HEK293 (cell line): ENCODE results near the gene TIAM2.

Experiments used
- CTCF ChIA-PET: fragments of 350-600 bp; formaldehyde crosslinking; extraction: SDS; loops from one replicate; lab custom pipeline; 2021; ENCODE audit warnings: antibody characterized with exemption; lab: Yijun Ruan, JAX
- POLR2A ChIA-PET: fragments of 300-600 bp; formaldehyde crosslinking; extraction: SDS; loops from one replicate; lab custom pipeline; 2020; ENCODE audit warnings: antibody characterized with exemption, inconsistent platforms; lab: Yijun Ruan, JAX
- H3K27ac ChIP-seq: fragments of 200-500 bp; sonication (Bioruptor generic); 2 replicates; pipeline ENCODE4 v1.5.1; 2014; ENCODE audit warnings: low read depth, low read length, control low read depth, inconsistent platforms; ENCODE audit errors: extremely low read depth
- H3K36me3 ChIP-seq, 2 experiments: fragments of 200-500 bp in 1 of 2; sonication (Bioruptor generic) in 1 of 2; 1 replicate in 1 of 2; 2 replicates in 1 of 2; pipeline ENCODE4 v1.5.1; 2014 to 2017; ENCODE audit warnings: inconsistent platforms in 2 of 2, low read length in 2 of 2; ENCODE audit not compliant: control insufficient read depth in 2 of 2, insufficient read depth in 1 of 2
- H3K4me1 ChIP-seq: fragments of 200-500 bp; sonication (Bioruptor generic); 2 replicates; pipeline ENCODE4 v1.5.1; 2014; ENCODE audit warnings: mild to moderate bottlenecking, low read length, inconsistent platforms; ENCODE audit not compliant: control insufficient read depth, insufficient read depth
- H3K4me3 ChIP-seq: 2 replicates; pipeline ENCODE4 v1.5.1; 2011; ENCODE audit warnings: low read depth, mild to moderate bottlenecking, control low read depth, low read length, moderate library complexity
- H3K9me3 ChIP-seq: fragments of 200-500 bp; sonication (Bioruptor generic); 2 replicates; pipeline ENCODE4 v1.5.1; 2014; ENCODE audit warnings: low read depth, low read length, inconsistent platforms; ENCODE audit not compliant: control insufficient read depth, insufficient read depth
- BCL11A ChIP-seq: fragments of 450-650 bp; formaldehyde crosslinking; IDR thresholded peaks from 2 replicates; pipeline ENCODE4 v1.5.1; 2016; ENCODE audit warnings: low read depth, missing biosample characterization, missing genetic modification characterization
- FEZF1 ChIP-seq: fragments of 450-650 bp; formaldehyde crosslinking; IDR thresholded peaks from 2 replicates; pipeline ENCODE4 v1.5.1; 2016; ENCODE audit warnings: missing biosample characterization, missing genetic modification characterization
- GFI1B ChIP-seq: fragments of 450-650 bp; formaldehyde crosslinking; IDR thresholded peaks from 2 replicates; pipeline ENCODE4 v1.5.1; 2016; ENCODE audit warnings: missing biosample characterization, missing genetic modification characterization
- GLI4 ChIP-seq: fragments of 450-650 bp; formaldehyde crosslinking; IDR thresholded peaks from 2 replicates; pipeline ENCODE4 v1.5.1; 2016; ENCODE audit warnings: missing biosample characterization, missing genetic modification characterization
- GLIS2 ChIP-seq: fragments of 450-650 bp; formaldehyde crosslinking; IDR thresholded peaks from 2 replicates; pipeline ENCODE4 v1.5.1; 2016; ENCODE audit warnings: missing biosample characterization, missing genetic modification characterization
- MYNN ChIP-seq: fragments of 450-650 bp; formaldehyde crosslinking; IDR thresholded peaks from 2 replicates; pipeline ENCODE4 v1.5.1; 2016; ENCODE audit warnings: missing biosample characterization, missing genetic modification characterization, borderline replicate concordance
- SCRT1 ChIP-seq: fragments of 450-650 bp; formaldehyde crosslinking; IDR thresholded peaks from 2 replicates; pipeline ENCODE4 v1.5.1; 2016; ENCODE audit warnings: missing biosample characterization, missing genetic modification characterization, borderline replicate concordance
- SCRT2 ChIP-seq: fragments of 450-650 bp; formaldehyde crosslinking; IDR thresholded peaks from 2 replicates; pipeline ENCODE4 v1.5.1; 2016; ENCODE audit warnings: missing biosample characterization, missing genetic modification characterization
- SP7 ChIP-seq: fragments of 450-650 bp; formaldehyde crosslinking; IDR thresholded peaks from 2 replicates; pipeline ENCODE4 v1.5.1; 2016; ENCODE audit warnings: missing biosample characterization, missing genetic modification characterization
- WT1 ChIP-seq: fragments of 450-650 bp; formaldehyde crosslinking; IDR thresholded peaks from 2 replicates; pipeline ENCODE4 v1.5.1; 2016; ENCODE audit warnings: missing biosample characterization, missing genetic modification characterization
- ZBTB8A ChIP-seq: fragments of 450-650 bp; formaldehyde crosslinking; IDR thresholded peaks from 2 replicates; pipeline ENCODE4 v1.5.1; 2016; ENCODE audit warnings: missing biosample characterization, missing genetic modification characterization
- ZFP3 ChIP-seq: fragments of 450-650 bp; formaldehyde crosslinking; IDR thresholded peaks from 2 replicates; pipeline ENCODE4 v1.5.1; 2016; ENCODE audit warnings: low read depth, missing biosample characterization, missing genetic modification characterization
- ZFP69B ChIP-seq: fragments of 450-650 bp; formaldehyde crosslinking; IDR thresholded peaks from 2 replicates; pipeline ENCODE4 v1.5.1; 2016; ENCODE audit warnings: missing biosample characterization, missing genetic modification characterization
- ZIC2 ChIP-seq: fragments of 450-650 bp; formaldehyde crosslinking; IDR thresholded peaks from 2 replicates; pipeline ENCODE4 v1.5.1; 2016; ENCODE audit warnings: missing biosample characterization, missing genetic modification characterization
- ZNF133 ChIP-seq: fragments of 450-650 bp; formaldehyde crosslinking; IDR thresholded peaks from 2 replicates; pipeline ENCODE4 v1.5.1; 2016; ENCODE audit warnings: missing biosample characterization, missing genetic modification characterization
- ZNF157 ChIP-seq: fragments of 450-650 bp; formaldehyde crosslinking; IDR thresholded peaks from 2 replicates; pipeline ENCODE4 v1.5.1; 2016; ENCODE audit warnings: missing biosample characterization, missing genetic modification characterization
- ZNF214 ChIP-seq: fragments of 450-650 bp; formaldehyde crosslinking; IDR thresholded peaks from 2 replicates; pipeline ENCODE4 v1.5.1; 2017; ENCODE audit warnings: missing biosample characterization, mild to moderate bottlenecking, missing genetic modification characterization, borderline replicate concordance
- ZNF341 ChIP-seq: fragments of 450-650 bp; formaldehyde crosslinking; IDR thresholded peaks from 2 replicates; pipeline ENCODE4; 2016; ENCODE audit warnings: low read depth, missing biosample characterization, missing genetic modification characterization
- ZNF391 ChIP-seq: fragments of 450-650 bp; formaldehyde crosslinking; IDR thresholded peaks from 2 replicates; pipeline ENCODE4 v1.5.1; 2016; ENCODE audit warnings: low read depth, missing biosample characterization, missing genetic modification characterization, borderline replicate concordance
- ZNF404 ChIP-seq: fragments of 450-650 bp; formaldehyde crosslinking; IDR thresholded peaks from 2 replicates; pipeline ENCODE4 v1.5.1; 2017; ENCODE audit warnings: missing biosample characterization, missing genetic modification characterization
- ZNF544 ChIP-seq: fragments of 450-650 bp; formaldehyde crosslinking; IDR thresholded peaks from 2 replicates; pipeline ENCODE4 v1.5.0; 2017; ENCODE audit warnings: missing biosample characterization, missing genetic modification characterization
- ZNF558 ChIP-seq: fragments of 450-650 bp; formaldehyde crosslinking; IDR thresholded peaks from 2 replicates; pipeline ENCODE4 v1.5.1; 2016; ENCODE audit warnings: missing biosample characterization, missing genetic modification characterization
- ZNF560 ChIP-seq: fragments of 450-650 bp; formaldehyde crosslinking; IDR thresholded peaks from 2 replicates; pipeline ENCODE4 v1.5.1; 2017; ENCODE audit warnings: missing biosample characterization, missing genetic modification characterization, borderline replicate concordance
- ZNF571 ChIP-seq: fragments of 450-650 bp; formaldehyde crosslinking; IDR thresholded peaks from 2 replicates; pipeline ENCODE4 v1.5.0; 2017; ENCODE audit warnings: missing biosample characterization, missing genetic modification characterization
- ZNF660 ChIP-seq: fragments of 450-650 bp; IDR thresholded peaks from 2 replicates; pipeline ENCODE4 v1.5.1; 2018; ENCODE audit warnings: missing biosample characterization, mild to moderate bottlenecking, missing genetic modification characterization
- ZSCAN30 ChIP-seq: fragments of 450-650 bp; IDR thresholded peaks from 2 replicates; pipeline ENCODE4 v1.5.1; 2018; ENCODE audit warnings: missing biosample characterization, mild to moderate bottlenecking, missing genetic modification characterization, moderate library complexity
- TF ChIP-seq, protein P1 (sequence below): fragments of 450-650 bp; formaldehyde crosslinking; IDR thresholded peaks from 2 replicates; pipeline ENCODE4 v1.5.1; 2016; ENCODE audit warnings: missing biosample characterization, missing genetic modification characterization
- TF ChIP-seq, protein P2 (sequence below): fragments of 450-650 bp; formaldehyde crosslinking; IDR thresholded peaks from 2 replicates; pipeline ENCODE4; 2016; ENCODE audit warnings: missing biosample characterization, missing genetic modification characterization

The TIAM2 gene

DNA sequence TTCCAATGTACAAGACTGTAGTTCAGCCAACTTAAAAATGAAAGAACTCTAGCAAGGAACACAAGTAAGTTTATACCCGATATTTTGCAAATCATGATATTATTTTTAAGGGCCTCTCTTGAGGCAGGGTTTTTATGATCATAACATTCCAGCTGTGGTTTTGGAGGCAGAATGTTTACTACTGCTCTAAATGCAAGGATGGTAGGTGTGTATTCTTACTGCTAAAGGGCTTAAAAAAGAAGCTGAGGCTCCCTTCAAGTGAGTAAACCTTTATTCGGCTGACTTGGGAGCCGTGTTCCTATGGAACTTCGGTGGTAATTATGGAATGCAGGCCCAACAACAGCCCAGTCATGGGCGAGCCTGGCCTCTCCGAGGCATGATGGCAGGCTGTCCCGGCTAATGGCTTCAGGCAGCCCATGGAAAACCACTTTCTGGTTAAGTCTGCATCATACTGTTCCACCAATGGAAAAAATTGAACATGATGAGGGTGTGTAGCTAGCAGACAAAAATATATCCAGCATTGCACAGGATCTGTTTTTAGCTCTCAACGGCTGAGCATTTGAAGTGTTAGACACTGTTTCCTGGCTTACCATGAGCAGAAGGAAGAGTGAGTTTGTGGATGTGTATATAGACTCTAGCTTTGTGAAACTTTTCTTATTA lies 111.5 kb downstream of the TIAM2 start:
- 0 out of 2 replicates have a peak, but pooled peaks cover 3% of the 10 kb centered on the region for H3K4me1 ChIP-seq
- POLR2A ChIA-PET: no interaction called here
- CTCF ChIA-PET: no interaction called here

DNA sequence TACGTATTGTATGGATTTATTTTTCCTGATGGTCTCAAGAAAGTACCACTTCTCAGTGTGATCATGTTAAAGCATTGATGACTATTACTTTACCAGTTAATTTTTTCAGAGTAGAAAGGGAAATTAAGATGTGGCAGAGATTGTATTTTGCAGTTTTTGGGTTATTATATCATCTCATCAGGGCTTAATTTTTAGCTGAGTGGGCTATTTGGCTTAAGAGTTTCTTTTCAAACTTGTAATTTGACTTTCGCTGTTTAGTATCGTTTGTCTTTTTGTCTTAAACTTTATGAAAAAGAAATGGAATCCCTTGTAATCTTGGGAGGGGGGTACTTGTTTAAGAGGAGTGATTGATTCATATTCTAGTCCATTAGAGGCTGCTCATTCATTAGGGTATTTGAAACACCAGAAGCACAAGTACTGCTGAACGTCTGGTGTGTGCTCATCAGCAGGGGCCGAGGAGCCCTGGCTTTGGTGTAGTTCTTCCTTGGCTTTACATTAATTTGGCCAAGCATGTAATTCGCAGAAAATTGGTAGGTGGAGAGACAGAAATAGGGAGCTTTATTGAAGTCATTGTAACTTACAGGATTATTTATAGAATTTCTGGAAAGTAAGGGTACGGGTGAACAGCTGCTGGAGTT lies 112.4 kb downstream of the TIAM2 start:
- Histone ChIP-seq H3K36me3 (no peaks in the 10 kb centered on the region), H3K4me1 (0 out of 2 replicates have a peak, but pooled peaks cover 3% of the 10 kb centered on the region), H3K4me3 (no peak overlapping the region), H3K27ac (no peak overlapping the region), H3K9me3 (no peaks in the 10 kb centered on the region)
- TF ChIP-seq ZBTB8A (tag by site-specific recombination) (no peak), ZSCAN30 (tag by site-specific recombination) (no peak), ZNF157 (tag by site-specific recombination) (no peak), SCRT1 (no peak)
- ChIA-PET POLR2A (interaction anchor here (0.5 kb wide), 1 partner anchor 122 kb away, joined by 3 read pairs; no protein-coding TSS in a partner anchor), CTCF (no interaction called here)

More for the DNA sequence above, 111.5 kb downstream of the TIAM2 start:
- Histone ChIP-seq H3K27ac (no peak overlapping the region), H3K36me3 (no peaks in the 10 kb centered on the region; a peak in 1 of 3 replicates), H3K9me3 (no peaks in the 10 kb centered on the region), H3K4me3 (no peak overlapping the region)
- TF ChIP-seq ZFP69B (no peak), GFI1B (tag by site-specific recombination) (no peak), ZNF560 (no peak), ZFP3 (tag by site-specific recombination) (no peak), ZNF660 (tag by site-specific recombination) (no peak), ZNF558 (tag by site-specific recombination) (no peak), FEZF1 (tag by site-specific recombination) (no peak), ZNF341 (tag by site-specific recombination) (no peak)
- TF ChIP-seq, protein P1, sequence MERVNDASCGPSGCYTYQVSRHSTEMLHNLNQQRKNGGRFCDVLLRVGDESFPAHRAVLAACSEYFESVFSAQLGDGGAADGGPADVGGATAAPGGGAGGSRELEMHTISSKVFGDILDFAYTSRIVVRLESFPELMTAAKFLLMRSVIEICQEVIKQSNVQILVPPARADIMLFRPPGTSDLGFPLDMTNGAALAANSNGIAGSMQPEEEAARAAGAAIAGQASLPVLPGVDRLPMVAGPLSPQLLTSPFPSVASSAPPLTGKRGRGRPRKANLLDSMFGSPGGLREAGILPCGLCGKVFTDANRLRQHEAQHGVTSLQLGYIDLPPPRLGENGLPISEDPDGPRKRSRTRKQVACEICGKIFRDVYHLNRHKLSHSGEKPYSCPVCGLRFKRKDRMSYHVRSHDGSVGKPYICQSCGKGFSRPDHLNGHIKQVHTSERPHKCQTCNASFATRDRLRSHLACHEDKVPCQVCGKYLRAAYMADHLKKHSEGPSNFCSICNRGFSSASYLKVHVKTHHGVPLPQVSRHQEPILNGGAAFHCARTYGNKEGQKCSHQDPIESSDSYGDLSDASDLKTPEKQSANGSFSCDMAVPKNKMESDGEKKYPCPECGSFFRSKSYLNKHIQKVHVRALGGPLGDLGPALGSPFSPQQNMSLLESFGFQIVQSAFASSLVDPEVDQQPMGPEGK: no peak

DNA sequence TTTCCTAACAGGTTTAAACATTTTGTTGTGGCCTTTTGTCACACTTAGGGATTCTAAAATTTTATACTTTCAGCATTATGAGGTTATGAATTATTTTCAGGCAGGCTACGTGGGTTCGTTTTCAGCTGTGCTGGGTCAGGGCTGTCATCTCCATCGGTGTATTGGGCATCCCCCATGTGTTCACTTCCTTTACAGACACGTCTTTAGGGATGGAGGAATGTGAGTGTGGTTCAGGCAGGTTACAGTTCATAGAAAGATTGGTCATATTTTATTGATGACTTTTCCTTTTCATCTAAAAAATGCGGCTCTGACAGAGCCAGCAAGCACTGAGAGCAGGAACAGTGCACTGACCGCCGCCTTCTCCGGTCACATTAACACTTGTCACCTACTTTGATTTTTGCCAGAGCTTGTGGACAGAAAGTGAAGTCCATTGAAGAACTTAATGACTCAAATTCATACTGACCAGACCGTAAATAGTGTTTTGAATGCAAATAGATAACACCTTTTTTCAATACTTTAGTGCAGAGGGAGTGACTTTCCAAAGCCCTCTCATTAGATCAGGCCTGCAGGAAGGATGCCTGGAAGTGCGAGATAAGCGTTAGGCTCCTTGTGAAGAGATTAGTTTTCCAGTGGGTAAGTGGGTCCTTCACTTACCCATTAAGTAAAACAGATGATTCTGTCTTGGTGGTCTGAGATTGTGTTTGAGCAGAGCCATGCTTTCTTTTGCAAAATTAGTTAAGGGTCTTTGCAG lies 113.1 kb downstream of the TIAM2 start:
- POLR2A ChIA-PET: interaction anchor here (0.5 kb wide), 1 partner anchor 123 kb away, joined by 3 read pairs; no protein-coding TSS in a partner anchor

More for the DNA sequence above, 113.1 kb downstream of the TIAM2 start:
- Histone ChIP-seq H3K4me1 (0 out of 2 replicates have a peak, but pooled peaks cover 3% of the 10 kb centered on the region), H3K9me3 (no peaks in the 10 kb centered on the region), H3K4me3 (no peak overlapping the region)
- no peak for TF ChIP-seq GLI4
- TF ChIP-seq, protein P2, sequence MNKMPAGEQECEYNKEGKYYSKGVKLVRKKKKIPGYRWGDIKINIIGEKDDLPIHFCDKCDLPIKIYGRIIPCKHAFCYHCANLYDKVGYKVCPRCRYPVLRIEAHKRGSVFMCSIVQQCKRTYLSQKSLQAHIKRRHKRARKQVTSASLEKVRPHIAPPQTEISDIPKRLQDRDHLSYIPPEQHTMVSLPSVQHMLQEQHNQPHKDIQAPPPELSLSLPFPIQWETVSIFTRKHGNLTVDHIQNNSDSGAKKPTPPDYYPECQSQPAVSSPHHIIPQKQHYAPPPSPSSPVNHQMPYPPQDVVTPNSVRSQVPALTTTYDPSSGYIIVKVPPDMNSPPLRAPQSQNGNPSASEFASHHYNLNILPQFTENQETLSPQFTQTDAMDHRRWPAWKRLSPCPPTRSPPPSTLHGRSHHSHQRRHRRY (tag by site-specific recombination): no peak
- TF ChIP-seq SCRT2: no peak
- TF ChIP-seq ZNF571 (tag by site-specific recombination): no peak
- TF ChIP-seq ZNF404 (tag by site-specific recombination): no peak
- TF ChIP-seq BCL11A (tag by site-specific recombination): no peak
- TF ChIP-seq ZNF391 (tag by site-specific recombination): no peak
- TF ChIP-seq ZNF544 (tag by site-specific recombination): no peak
- TF ChIP-seq GLIS2 (tag by site-specific recombination): no peak
- TF ChIP-seq ZIC2 (tag by site-specific recombination): no peak
- no peak for TF ChIP-seq WT1
- TF ChIP-seq MYNN: no peak
- no peak for TF ChIP-seq ZNF133 (tag by site-specific recombination)
- no peak for TF ChIP-seq SP7 (tag by site-specific recombination)
- no peak for TF ChIP-seq ZNF214 (tag by site-specific recombination)
- TF ChIP-seq, all 188 proteins: peak for 0
- no peak overlapping the region for H3K27ac ChIP-seq
- no peaks in the 10 kb centered on the region for H3K36me3 ChIP-seq
- CTCF ChIA-PET: no interaction called here
